Measurements from ENCODE around the gene ARG1. TPM values are rescaled to one million over a fixed set of nuclear protein-coding genes. Genes with fewer than 3 reads are reported as not detected.

ARG1 gene
- total and polyA plus RNA-seq, 2 of the 4 experiments (the other 2 are of a cell fraction): not detected

- H3K36me3 ChIP-seq (ENCODE audit: control insufficient read depth, insufficient read depth, low read length): peaks cover 39% of the 10 kb centered on the region
- TF ChIP-seq RCOR1 (IDR thresholded peaks at IDR 0.05; ENCODE audit: insufficient replicate concordance, low read length): no peak
- TF ChIP-seq RAD21 (IDR thresholded peaks at IDR 0.05; ENCODE audit: low read length): no peak
- TF ChIP-seq, protein P1, sequence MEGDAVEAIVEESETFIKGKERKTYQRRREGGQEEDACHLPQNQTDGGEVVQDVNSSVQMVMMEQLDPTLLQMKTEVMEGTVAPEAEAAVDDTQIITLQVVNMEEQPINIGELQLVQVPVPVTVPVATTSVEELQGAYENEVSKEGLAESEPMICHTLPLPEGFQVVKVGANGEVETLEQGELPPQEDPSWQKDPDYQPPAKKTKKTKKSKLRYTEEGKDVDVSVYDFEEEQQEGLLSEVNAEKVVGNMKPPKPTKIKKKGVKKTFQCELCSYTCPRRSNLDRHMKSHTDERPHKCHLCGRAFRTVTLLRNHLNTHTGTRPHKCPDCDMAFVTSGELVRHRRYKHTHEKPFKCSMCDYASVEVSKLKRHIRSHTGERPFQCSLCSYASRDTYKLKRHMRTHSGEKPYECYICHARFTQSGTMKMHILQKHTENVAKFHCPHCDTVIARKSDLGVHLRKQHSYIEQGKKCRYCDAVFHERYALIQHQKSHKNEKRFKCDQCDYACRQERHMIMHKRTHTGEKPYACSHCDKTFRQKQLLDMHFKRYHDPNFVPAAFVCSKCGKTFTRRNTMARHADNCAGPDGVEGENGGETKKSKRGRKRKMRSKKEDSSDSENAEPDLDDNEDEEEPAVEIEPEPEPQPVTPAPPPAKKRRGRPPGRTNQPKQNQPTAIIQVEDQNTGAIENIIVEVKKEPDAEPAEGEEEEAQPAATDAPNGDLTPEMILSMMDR (conservative IDR thresholded peaks at IDR 0.05; ENCODE audit: low read depth, low read length): no peak
- no peak for TF ChIP-seq BHLHE40 (IDR thresholded peaks at IDR 0.05; ENCODE audit: low read depth, low read length)
- TF ChIP-seq SMC3 (IDR thresholded peaks at IDR 0.05; ENCODE audit: low read depth, low read length): no peak
- TF ChIP-seq, protein P2, sequence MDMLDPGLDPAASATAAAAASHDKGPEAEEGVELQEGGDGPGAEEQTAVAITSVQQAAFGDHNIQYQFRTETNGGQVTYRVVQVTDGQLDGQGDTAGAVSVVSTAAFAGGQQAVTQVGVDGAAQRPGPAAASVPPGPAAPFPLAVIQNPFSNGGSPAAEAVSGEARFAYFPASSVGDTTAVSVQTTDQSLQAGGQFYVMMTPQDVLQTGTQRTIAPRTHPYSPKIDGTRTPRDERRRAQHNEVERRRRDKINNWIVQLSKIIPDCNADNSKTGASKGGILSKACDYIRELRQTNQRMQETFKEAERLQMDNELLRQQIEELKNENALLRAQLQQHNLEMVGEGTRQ (IDR thresholded peaks at IDR 0.05; ENCODE audit: low read depth, low read length): no peak
- TF ChIP-seq FOS (IDR thresholded peaks at IDR 0.05; ENCODE audit: low read depth, low read length): no peak
- WGBS, 2 experiments (ENCODE audit: extremely low coverage in 2 of 2, insufficient read length in 1 of 2): no CpG with 5 or more reads among the region's 2 CpGs
Observed at GRCh38 chr6:131592935-131593334, 19.9 kb downstream of the ARG1 start.

More at GRCh38 chr6:131592935-131593334, 19.9 kb downstream of the ARG1 start:
- Histone ChIP-seq H3K27ac (ENCODE audit: insufficient read depth, low read length) (no peak overlapping the region), H3K9ac (ENCODE audit: low read depth, low read length) (no peak overlapping the region), H3K4me1 (ENCODE audit: control insufficient read depth, insufficient read depth, low read length) (no peaks in the 10 kb centered on the region), H2BK5ac (ENCODE audit: low read depth, low read length, poor library complexity, severe bottlenecking) (no peak overlapping the region), H4K5ac (ENCODE audit: low read depth, low read length) (no peak overlapping the region), H2BK20ac (ENCODE audit: low read depth, low read length) (no peak overlapping the region), H2AK9ac (replicated peaks; ENCODE audit: low read depth, low read length, poor library complexity) (no peak overlapping the region), H3K4ac (ENCODE audit: low read depth, low read length) (no peak overlapping the region), H3K79me1 (ENCODE audit: low read depth in 1 of 2, low read length in 2 of 2) (peaks cover 0 to 3% of the 10 kb centered on the region in 2 experiments; a peak in 1 of 4 replicates), H2BK15ac (ENCODE audit: low read depth, low read length) (no peak overlapping the region), H3K18ac (ENCODE audit: low read depth, low read length) (no peak overlapping the region), H3K27me3 (ENCODE audit: control insufficient read depth, insufficient read depth, low read length) (no peaks in the 10 kb centered on the region), H3K14ac (replicated peaks; ENCODE audit: low read depth, low read length) (no peak overlapping the region), H4K8ac (ENCODE audit: low read depth in 2 of 2, low read length in 2 of 2) (no peak overlapping the region), H4K91ac (ENCODE audit: insufficient read depth, low read depth, low read length) (no peak overlapping the region), H2BK120ac (ENCODE audit: low read depth, low read length) (no peak overlapping the region), H2AK5ac (ENCODE audit: low read depth, low read length) (no peak overlapping the region), H3K56ac (ENCODE audit: extremely low read depth, insufficient read depth, low read length) (no peak overlapping the region), H3K9me3 (ENCODE audit: control insufficient read depth, insufficient read depth, low read length) (no peaks in the 10 kb centered on the region), H3K4me2 (ENCODE audit: low read depth, low read length) (no peak overlapping the region), H3K9me1 (ENCODE audit: insufficient read depth, low read length) (no peaks in the 10 kb centered on the region; the same call in 1 of the 2 replicates), H3K23ac (ENCODE audit: low read depth, low read length) (no peak overlapping the region), H3K4me3 (ENCODE audit: insufficient read depth, low read depth, low read length) (no peak overlapping the region), H2AFZ (replicated peaks; ENCODE audit: low read length, poor library complexity) (no peak overlapping the region), H4K20me1 (ENCODE audit: insufficient read depth, low read length) (no peaks in the 10 kb centered on the region)
- in situ Hi-C loops (cut with MboI; ENCODE audit: low sequenced_read_pairs) (no loop called here), intact Hi-C loops (cut with micrococcal nuclease) (loop anchor here (10.0 kb wide), 1 partner anchor 708 kb away; no protein-coding TSS in a partner anchor), dilution Hi-C loops (cut with HindIII; ENCODE audit: low sequenced_read_pairs, unreplicated experiment) (no loop called here)
- ATAC-seq (ENCODE audit: low read depth) (no peak), DNase-seq (no peak)
- no TSS peak for BruUV-seq (replicated peaks)
- POLR2A ChIA-PET (ENCODE audit: unreplicated experiment): no interaction called here
- CTCF ChIA-PET: no interaction called here
